ENCODE data around the gene TIMP3.
A peak's percentile ranks its signal among the peaks of the same experiment; 100 is the strongest.

TIMP3 gene

GRCh38 chr22:32897400-32897799 lies 95.9 kb downstream of the TIMP3 start:
- H3K4me3 ChIP-seq (ENCODE audit: low read length): no peak overlapping the region
- peak; percentile 11 for DNase-seq (ENCODE audit: low read depth)
- no peak for TF ChIP-seq CTCF (conservative IDR thresholded peaks at IDR 0.05; ENCODE audit: low read length)

GRCh38 chr22:32900886-32901635 lies 99.6 kb downstream of the TIMP3 start:
- no peak for DNase-seq (ENCODE audit: low read depth)
- no peak for TF ChIP-seq CTCF (conservative IDR thresholded peaks at IDR 0.05; ENCODE audit: low read length)
- H3K4me3 ChIP-seq (ENCODE audit: low read length): no peak overlapping the region

- H3K4me3 ChIP-seq (ENCODE audit: low read length): no peak overlapping the region
- no peak for TF ChIP-seq CTCF (conservative IDR thresholded peaks at IDR 0.05; ENCODE audit: low read length)
- DNase-seq (ENCODE audit: low read depth): no peak
Measured at GRCh38 chr22:32901925-32902324, 100.4 kb downstream of the TIMP3 start.

- H3K4me3 ChIP-seq (ENCODE audit: low read length): no peak overlapping the region
- no peak for DNase-seq (ENCODE audit: low read depth)
- TF ChIP-seq CTCF (conservative IDR thresholded peaks at IDR 0.05; ENCODE audit: low read length): no peak
Measured at GRCh38 chr22:32903507-32903906, 102.0 kb downstream of the TIMP3 start.

- peak; percentile 24 for DNase-seq (ENCODE audit: low read depth)
- no peak overlapping the region for H3K4me3 ChIP-seq (ENCODE audit: low read length)
- no peak for TF ChIP-seq CTCF (conservative IDR thresholded peaks at IDR 0.05; ENCODE audit: low read length)
Measured at GRCh38 chr22:32904044-32904443, 102.5 kb downstream of the TIMP3 start.

- no peak overlapping the region for H3K4me3 ChIP-seq (ENCODE audit: low read length)
- no peak for DNase-seq (ENCODE audit: low read depth)
- TF ChIP-seq CTCF (conservative IDR thresholded peaks at IDR 0.05; ENCODE audit: low read length): no peak
Measured at GRCh38 chr22:32905400-32905799, 103.9 kb downstream of the TIMP3 start.
